ENCODE measurements around the gene EPN1.

The EPN1 gene

DNA sequence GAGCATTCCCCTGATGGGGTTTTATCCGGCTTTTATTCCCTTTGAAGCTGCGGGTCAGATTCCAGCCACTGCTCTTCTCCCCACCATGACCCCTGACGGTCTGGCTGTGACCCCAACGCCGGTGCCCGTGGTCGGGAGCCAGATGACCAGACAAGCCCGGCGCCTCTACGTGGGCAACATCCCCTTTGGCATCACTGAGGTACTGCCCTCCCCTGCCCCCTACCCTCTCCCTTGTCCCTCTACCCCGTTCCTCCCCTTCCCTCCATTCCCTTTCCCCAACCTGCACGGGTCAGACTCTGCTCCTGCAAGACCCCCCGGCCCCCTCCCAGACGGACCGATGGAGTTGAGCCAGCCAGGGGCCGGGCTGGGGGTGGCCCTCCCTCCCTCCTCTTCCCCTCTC lies 14.0 kb upstream of the EPN1 start:
- DNase-seq (ENCODE audit: low read depth in 2 of 2): no peak

DNA sequence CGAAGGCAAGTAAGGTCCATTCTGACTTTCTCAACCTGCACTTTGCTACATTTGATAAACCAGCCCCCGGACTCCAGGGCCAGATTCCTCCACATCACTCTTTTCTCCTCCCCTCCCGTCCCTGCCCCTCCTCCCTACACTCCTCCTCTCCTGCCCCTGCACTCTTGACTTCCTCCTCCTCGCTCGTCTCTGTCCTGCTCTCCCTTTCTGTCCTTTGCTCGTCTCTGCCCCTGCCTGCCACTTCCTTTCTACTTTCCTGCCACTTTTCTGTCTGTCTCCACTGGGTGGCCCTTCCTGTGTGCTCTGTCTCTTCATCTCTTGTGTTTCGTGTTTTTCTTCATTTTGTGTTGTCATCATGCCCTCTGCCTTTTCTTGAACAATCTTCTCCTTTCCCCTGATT lies 13.2 kb upstream of the EPN1 start:
- no peak for DNase-seq (ENCODE audit: low read depth in 2 of 2)

DNA sequence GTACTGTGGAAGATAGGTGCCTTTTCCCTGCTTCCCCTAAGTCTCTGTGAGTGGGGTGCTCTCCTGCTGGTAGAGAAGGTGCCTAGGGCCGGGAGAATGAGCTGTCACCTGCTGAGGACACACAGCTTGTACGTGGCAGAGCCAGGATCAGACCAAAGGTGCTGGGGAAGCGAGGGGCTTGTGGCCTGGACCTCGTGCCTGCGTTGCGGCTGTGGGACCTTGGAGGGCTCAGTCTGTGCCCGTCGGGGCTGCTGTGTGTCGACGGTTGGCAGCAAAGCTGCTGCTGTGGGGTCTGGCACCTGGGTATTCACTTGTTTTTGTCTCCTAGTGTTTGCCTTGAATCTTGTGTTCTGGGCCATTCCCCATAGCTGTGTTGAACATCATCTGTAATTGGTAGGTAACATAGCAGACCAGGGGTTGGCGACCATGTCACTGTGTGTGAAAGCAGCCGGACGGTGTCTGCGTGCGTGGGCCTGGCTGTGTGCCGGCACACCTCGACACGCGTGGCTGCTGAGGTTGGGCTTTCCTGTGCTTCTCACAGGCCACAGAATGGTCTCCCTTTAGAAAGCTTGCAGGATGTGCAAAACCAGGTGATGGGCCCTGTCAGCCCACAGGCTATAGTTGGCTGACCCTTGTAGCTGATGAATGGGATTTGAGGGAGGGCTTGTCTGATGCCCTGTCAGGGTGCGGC lies 11.0 kb upstream of the EPN1 start:
- no peak for DNase-seq (ENCODE audit: low read depth in 2 of 2)

DNA sequence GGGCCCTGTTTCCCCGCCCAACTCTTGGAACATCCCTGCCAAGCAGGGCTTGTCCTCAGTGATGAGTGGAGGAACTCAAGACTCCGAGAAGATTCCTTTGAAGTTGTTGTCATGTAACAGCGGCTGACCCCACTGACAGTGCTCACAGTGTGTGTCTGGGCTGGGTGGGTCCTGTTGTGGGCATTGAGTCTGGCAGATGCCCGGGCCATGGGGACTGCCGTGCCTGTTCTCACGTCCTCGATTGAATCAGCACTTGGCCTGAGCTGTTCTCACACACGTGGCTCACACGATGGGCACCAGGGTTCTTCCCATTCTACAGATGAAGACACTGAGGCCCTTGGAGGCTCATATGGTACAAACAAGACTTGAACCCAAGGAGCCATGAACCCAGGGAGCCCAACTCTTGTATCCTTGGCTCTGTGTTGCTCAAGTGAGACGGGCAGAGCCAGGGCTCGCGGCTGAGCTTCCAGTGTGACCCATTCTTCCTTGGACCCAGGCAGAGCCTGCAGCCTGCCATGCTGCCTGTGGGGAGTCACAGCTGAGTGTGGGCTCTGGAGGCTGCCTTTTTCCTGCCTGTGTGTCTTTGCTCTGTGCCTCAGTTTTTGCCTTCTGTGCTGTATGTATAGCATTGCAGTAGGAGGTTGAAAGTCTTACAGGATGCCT lies 8.6 kb upstream of the EPN1 start:
- DNase-seq (ENCODE audit: low read depth in 2 of 2): no peak

DNA sequence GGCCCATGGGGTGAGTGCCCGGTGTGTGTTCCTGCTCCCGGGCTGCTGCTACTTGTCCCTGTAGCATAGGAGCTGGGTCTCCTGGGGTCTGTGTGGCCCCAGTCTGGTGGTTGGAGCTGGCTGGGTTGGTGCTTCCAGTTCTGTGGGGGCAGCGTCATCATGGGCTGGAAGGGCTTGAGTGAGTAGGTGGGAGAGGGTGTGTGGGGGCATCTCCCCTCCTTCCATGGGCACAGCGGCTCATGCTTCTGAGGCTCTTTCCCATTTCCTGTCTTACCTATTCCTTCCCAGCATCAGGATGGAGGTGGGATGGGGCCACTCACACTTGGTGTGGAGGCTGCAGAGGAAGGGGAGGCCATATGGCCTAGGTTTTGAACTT lies 8.0 kb upstream of the EPN1 start:
- no peak for DNase-seq (ENCODE audit: low read depth in 2 of 2)

DNA sequence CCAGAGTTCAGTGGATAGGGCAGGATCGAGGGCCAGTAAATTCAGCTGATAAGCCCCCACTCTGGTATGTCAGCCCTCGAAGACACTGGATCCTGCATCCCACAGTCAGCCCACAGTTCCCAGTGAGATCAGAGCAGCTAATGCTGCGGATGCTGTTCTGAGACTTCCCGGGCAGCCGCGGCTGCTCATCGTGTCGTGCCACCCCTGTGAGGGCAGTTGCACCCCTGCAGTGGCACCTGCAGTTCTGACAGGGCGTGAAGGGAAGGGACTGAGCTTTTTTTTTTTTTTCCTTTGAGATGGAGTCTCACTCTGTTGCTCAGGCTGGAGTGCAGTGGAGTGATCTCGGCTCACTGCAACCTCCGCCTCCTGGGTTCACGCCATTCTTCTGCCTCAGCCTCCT lies 7.5 kb upstream of the EPN1 start:
- DNase-seq (ENCODE audit: low read depth in 2 of 2): no peak

DNA sequence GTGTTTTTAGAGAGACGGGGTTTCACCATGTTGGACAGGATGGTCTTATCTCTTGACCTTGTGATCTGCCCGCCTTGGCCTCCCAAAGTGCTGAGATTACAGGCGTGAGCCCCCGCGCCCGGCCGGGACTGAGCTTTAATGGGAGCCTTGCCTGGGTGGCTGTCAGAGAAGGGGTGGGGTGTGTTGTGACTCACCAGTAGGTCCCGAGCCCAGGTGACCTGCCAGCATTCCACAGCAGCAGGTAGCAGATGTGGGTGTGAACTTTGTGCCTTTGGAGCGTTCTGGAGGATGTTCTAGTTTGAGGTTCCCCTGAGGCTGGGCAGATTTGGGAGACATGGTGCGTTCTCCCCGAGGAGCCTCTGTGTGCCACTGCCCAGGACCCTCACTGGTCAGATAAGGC lies 7.1 kb upstream of the EPN1 start:
- DNase-seq (ENCODE audit: low read depth in 2 of 2): no peak

DNA sequence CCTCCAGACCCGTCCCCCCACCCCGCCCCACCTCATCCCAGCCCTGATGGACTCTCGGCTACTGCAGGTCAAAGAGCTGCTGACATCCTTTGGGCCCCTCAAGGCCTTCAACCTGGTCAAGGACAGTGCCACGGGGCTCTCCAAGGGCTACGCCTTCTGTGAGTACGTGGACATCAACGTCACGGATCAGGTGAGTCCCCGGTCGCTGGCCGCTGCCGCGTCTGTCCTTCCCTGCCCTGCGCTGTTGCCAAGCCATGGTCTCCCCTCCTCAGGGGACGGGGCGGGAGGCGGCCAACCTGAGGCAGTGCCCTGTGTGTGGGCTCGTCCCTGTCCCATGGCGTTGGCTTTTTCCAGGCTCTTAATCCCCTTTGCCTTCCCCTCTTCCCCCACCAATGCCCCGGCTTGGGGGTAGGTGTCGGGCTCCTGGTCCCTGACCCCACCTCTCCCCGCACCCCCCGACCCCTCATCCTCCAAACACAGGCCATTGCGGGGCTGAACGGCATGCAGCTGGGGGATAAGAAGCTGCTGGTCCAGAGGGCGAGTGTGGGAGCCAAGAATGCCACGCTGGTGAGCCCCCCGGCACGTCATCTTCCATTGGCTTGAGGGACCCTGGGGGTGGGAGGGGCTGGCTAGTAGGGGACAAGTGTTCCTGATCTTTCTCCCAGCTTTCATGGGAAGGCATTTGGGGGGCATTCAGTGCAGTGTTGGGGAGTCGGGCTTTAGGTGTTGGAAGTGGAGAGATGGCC lies 6.2 kb upstream of the EPN1 start:
- DNase-seq (ENCODE audit: low read depth in 2 of 2): no peak

DNA sequence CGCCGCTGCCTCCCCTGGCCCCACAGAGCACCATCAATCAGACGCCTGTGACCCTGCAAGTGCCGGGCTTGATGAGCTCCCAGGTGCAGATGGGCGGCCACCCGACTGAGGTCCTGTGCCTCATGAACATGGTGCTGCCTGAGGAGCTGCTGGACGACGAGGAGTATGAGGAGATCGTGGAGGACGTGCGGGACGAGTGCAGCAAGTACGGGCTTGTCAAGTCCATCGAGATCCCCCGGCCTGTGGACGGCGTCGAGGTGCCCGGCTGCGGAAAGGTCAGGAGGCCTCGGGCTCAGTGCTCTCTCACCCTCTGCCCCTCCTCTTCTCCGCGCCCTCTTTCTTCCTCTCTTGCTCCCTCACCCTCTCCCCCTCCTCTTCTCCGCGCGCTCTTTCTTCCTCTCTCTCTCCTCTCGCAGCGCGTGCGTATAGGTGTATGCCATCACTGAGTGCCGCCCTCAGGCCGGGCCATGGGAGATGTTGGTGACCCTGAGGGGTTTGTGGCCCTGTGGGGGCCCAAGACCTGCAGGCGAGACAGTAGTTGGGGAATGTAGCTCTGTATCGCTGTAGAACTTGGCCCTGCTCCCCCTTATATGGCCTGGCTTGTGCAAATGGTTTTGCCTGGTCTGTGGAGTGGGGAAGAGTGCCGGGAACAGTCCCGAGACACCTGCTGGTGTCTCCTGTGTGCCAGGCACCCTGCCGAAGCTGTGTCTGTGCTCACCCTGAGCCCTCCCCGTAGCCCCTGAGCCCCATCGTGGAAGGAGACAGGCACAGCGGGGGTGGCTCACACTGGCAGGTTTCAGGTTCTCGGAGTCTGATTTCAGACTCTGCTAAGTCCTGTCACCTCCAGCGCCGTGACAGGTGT lies 5.4 kb upstream of the EPN1 start:
- DNase-seq (ENCODE audit: low read depth in 2 of 2): no peak

DNA sequence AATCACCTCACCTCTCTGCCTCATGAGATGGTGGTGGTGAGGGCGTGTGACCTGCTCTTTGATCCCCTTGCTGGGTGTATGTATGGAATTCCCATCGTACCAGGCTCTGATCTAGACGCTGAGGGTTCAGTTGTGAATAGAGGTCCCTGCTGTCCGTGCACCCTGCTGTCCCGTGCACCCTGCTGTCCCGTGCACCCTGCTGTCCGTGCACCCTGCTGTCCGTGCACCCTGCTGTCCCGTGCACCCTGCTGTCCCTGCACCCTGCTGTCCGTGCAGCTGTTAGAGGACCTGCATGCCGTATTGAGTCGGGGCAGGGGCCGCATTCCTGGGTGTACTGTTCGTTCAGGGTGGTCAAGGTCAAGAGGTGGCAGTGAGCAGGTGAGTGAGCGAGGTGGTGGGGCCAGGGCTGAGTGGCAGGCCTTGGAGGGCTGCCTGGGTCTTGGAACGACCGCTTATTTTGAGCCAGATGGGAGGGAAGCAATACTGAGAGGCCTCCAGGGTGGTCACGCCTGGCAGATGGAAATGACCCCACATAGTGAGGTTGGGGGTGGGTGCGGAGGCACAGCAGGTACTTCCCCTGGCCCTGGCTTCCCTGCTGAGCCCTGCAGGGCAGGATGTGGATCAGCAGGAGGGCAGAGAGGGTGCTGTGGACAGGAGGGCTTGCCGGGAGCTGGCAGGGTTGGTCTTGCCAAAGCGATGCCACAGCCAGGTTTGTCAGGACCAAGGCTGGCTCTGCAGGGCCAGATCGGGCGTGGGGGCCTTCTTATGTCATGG lies 4.6 kb upstream of the EPN1 start:
- no peak for DNase-seq (ENCODE audit: low read depth in 2 of 2)

DNA sequence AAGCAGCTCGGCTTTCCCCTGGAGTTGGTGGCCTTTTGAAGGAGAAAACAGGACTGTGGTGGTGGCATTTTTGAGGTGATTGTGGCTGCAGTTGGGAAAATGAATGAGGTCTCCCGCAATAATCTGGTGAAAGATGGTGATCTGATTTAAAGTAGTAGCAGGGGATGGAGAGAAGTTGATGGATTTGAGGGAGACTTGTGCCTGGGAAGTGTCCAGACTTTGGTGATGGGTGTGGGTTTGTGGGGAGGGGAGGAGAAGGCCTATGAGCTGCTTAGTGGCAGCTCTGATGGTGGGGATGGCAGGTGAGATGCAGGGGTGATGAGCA lies 4.0 kb upstream of the EPN1 start:
- no peak for DNase-seq (ENCODE audit: low read depth in 2 of 2)

DNA sequence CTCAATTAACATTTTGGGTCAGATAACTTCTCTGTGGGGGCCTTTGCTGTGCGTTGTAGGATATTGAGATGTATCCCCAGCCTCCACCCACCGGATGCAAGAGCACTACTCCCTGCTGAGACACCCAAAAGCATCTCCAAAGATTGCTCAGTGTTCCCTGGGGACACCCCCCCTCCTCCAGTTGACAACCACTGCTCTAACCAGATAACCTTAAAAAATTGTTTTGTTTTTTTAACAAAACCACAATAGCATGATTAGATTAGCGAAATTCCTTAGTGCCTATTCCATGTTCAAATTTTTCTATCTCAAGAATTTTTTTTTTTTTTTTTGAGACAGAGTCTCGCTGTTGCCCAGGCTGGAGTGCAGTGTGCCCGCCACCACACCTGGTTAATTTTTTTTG lies 2.6 kb upstream of the EPN1 start:
- DNase-seq (ENCODE audit: low read depth in 2 of 2): no peak

DNA sequence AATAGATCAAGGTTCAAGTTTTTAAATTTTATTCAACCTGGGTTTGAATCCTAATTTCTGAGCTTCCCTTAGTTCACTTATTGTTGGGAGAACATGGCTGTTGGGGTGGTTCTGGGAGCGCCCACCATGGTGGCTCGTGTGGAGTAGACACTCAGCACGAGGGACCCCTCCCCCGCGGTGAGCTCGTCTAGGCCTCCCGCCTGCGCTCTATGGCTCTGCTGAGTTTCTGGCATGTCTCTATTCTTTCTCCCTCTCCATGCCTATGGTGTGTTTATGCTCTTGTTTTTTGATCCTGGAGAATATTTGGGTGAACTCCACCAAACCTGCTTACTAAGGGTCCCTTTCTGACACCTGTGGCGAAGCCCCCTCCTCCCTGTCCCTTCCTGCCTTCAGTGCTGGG lies 1.6 kb upstream of the EPN1 start:
- DNase-seq (ENCODE audit: low read depth in 2 of 2): no peak

DNA sequence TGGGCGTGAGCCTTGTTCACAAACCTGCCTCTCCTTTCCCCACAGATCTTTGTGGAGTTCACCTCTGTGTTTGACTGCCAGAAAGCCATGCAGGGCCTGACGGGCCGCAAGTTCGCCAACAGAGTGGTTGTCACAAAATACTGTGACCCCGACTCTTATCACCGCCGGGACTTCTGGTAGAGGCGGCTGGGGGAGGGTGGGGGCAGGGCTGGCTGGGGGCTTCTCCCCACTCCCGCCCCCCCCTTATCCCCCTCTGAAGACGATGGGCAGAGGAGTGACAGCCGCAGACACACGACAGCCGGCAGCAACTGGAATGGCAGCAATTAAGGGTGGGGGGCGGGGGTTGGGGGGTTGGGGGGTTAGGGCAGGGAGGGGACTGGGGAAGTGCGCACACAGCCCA lies 1.1 kb upstream of the EPN1 start:
- DNase-seq (ENCODE audit: low read depth in 2 of 2): no peak

DNA sequence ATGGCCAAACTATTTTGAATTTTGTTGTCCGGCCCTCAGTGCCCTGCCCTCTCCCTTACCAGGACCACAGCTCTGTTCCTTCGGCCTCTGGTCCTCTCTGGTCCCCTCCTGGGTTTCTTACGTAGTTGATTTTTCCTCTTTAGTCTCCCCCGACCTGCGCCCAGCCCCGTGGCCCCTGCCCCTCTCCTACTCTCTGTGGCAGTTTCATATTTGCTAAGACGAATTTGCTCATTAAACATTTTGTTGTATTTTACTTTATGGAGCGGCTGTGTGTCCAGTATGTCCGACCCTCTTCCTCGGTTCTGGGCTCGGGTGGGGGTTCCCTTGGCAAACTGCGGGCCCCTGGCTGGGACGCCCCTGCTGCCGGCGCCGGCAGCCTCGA lies 576 bp upstream of the EPN1 start:
- no peak for DNase-seq (ENCODE audit: low read depth in 2 of 2)

DNA sequence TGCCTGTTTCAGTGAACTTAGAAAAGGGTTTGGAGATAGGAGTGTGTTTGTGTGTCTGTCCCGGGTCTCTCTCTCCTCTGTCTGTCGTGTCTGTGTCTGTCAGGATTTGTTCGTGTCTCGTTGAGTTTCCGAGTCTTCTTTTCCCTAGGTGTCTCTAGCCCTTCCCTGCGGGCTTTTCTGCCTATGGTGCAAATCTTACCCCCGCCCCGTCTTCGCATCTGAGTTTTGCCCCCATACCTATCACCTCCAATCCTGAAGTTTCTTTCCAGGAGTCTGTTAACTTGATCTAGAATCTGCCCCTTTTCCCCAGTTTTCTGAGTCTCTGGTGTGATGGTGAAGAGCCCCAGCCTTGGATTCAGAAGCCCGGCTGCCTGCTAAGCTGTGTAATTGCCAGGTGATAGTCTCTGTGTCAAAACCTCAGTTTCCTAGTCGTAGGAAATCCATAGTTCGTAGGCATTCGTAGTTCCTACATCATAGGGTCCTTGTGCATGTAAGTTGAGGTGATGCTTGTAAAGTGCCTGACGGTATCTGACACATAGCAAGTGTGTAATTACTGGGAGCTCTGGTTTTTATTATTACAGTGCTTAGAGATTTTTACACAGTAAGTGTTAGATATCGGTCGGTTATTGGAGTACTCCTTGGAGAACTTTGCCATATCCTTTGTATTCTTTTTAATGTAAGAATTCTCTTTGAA lies 782 bp downstream of the EPN1 start:
- no peak for DNase-seq (ENCODE audit: low read depth in 2 of 2)

DNA sequence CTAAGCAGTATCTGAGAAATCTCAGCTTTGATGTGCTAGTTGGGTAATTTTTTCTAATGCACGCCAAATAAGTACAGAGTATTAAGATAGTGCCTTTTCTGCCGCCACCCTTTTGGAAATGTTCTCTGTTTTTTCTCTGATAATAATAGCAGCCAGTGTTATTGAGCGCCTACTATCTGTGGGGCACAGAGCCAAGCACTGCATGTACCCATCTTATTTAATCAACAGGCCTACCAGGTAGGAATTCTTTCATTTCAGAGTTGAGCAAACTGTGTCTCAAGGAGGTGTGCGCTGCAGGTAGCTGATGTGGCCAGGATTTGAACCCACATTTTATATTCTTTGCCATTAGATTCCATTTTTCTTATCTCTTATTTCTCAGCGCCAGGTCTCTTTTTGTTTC lies 1.4 kb downstream of the EPN1 start:
- DNase-seq (ENCODE audit: low read depth in 2 of 2): no peak

DNA sequence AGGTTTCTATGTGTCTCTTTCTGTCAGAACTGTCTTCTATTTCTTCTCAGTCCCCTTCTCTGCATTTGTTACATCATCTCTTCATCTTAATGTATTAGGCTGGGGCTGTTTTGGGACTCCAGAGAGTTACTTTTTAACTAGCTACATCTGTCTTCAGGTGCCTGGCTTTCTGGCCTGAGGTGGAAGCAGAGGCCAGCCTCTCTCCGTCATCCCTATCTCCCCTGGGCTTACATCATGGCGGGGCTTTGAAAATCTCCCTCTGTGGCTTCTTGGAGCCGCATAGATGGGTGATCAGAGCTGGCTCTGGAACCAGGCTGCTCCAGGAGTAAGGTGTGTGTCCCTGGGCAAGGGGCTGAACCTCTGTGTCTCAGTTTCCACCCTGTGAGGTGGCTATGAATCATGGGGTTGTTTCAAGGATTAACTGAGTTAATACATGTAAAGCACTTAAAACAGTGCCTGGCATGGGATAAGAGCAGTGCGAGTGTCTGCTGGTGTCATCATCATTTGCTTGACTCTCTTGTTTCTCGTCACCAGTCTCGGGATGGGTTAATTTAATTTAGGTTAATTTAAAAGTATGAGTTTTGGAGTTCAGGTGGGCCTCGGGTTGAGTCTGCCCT lies 2.0 kb downstream of the EPN1 start:
- no peak for DNase-seq (ENCODE audit: low read depth in 2 of 2)

DNA sequence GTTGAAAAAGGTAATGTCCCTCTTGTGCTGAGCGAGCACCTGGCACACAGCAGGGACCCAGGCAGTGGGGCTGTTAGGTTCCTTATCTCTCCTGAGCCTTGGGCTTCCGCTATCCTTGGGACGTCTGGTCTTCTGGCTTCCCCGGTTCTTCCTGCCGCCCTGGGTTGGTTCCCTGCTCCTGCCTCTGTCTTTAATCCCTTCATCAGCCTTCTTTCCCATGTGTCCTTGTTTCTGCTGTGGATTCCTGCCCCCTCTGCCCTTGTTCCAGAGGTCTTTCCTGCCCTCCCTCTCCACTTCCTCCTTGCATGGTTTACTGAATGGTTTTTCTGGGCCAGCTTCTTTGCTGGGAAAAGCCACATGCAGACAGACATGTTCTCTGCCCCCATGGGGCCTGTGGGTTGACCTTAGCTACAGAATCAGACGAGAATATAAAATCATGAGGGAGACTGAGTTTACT lies 2.6 kb downstream of the EPN1 start:
- DNase-seq (ENCODE audit: low read depth in 2 of 2): no peak

DNA sequence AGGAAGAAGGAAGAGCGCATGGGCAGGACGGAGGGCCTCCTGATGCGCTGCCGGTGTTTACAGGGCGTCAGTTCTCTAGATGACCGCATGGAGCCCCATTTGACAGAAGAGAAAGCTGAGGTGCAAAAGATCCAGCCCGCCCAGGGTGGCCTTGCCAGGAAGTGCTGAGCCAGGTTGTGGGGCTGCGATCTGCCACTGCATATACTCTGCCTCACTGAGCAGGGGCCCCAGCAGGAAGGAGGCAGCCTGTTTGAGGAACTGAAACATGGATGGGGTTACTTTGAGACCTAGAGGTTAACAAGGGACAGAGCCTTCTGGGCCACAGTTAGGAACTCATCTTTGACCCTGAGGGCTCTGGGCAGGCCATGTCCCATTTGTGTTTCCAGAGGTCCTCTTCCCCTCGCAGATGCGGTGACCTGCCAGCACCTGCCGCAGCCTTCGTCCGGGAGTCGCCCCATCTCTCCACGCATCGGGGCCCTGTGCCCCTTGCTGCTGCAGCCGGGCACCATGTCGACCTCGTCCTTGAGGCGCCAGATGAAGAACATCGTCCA lies 3.2 kb downstream of the EPN1 start:
- no peak for DNase-seq (ENCODE audit: low read depth in 2 of 2)
